K562 (cell line): ENCODE results near the gene DUSP19. TPM values are rescaled to one million over a fixed set of nuclear protein-coding genes. Genes with fewer than 3 reads are reported as not detected.

Source experiments
- BRF1 ChIP-seq: IDR thresholded peaks from 3 replicates; pipeline ENCODE4 v1.6.1; 2011; ENCODE audit warnings: borderline replicate concordance, mild to moderate bottlenecking; ENCODE audit not compliant: insufficient read length; ENCODE audit errors: extremely low read depth
- CHD2 ChIP-seq: IDR thresholded peaks from 2 replicates; pipeline ENCODE4 v1.6.1; 2011; ENCODE audit warnings: low read depth, low read length
- CREB1 ChIP-seq, 2 experiments: sonication (generic) in 1 of 2; formaldehyde crosslinking in 1 of 2; IDR thresholded peaks; 2 replicates each; pipeline versions ENCODE4 v1.6.1 to v1.8.0; 2012 to 2022; ENCODE audit warnings: inconsistent platforms in 1 of 2, mild to moderate bottlenecking in 1 of 2, missing genetic modification reagents in 1 of 2, moderate library complexity in 1 of 2
- ETV5 ChIP-seq: sonication (generic); formaldehyde crosslinking; IDR thresholded peaks from 2 replicates; pipeline ENCODE4 v1.4.0; 2020; ENCODE audit warnings: low read depth, mild to moderate bottlenecking, missing genetic modification reagents
- HDGF ChIP-seq: fragments of 450-650 bp; IDR thresholded peaks from 2 replicates; pipeline ENCODE4 v1.6.1; 2016
- MTA1 ChIP-seq: fragments of 450-650 bp; IDR thresholded peaks from 2 replicates; pipeline ENCODE4 v1.6.1; 2017; ENCODE audit warnings: borderline replicate concordance
- NFATC3 ChIP-seq: fragments of 450-650 bp; IDR thresholded peaks from 2 replicates; pipeline ENCODE4 v1.6.1; 2017; ENCODE audit warnings: mild to moderate bottlenecking
- POLR2H ChIP-seq: IDR thresholded peaks from 2 replicates; pipeline ENCODE4 v1.6.1; 2016; ENCODE audit warnings: missing genetic modification characterization, low read depth, mild to moderate bottlenecking, control low read depth, missing compliant biosample characterization, moderate library complexity
- RBFOX2 ChIP-seq: fragments of 200-400 bp; formaldehyde crosslinking; IDR thresholded peaks from 2 replicates; pipeline ENCODE4 v1.6.1; 2017; ENCODE audit warnings: low read depth, mild to moderate bottlenecking, low read length, moderate library complexity
- SIN3A ChIP-seq, 2 experiments: fragments of 150-350 bp in 1 of 2; IDR thresholded peaks; 2 replicates each; pipeline ENCODE4 v1.6.1; 2011 to 2016; ENCODE audit warnings: borderline replicate concordance in 2 of 2, low read depth in 2 of 2, low read length in 2 of 2, mild to moderate bottlenecking in 2 of 2, moderate library complexity in 2 of 2; ENCODE audit not compliant: control insufficient read depth in 1 of 2
- STAT6 ChIP-seq: sonication (generic); formaldehyde crosslinking; IDR thresholded peaks from 2 replicates; pipeline ENCODE4 v1.8.1; 2023; ENCODE audit warnings: mild to moderate bottlenecking, missing genetic modification reagents
- TAF7 ChIP-seq: fragments of 450-650 bp; IDR thresholded peaks from 2 replicates; pipeline ENCODE4 v1.6.1; 2016; ENCODE audit warnings: missing genetic modification characterization, missing compliant biosample characterization
- ZBTB12 ChIP-seq: fragments of 250-450 bp; sonication (Bioruptor Pico); IDR thresholded peaks from 2 replicates; pipeline ENCODE4 v1.4.0; 2020
- ZBTB9 ChIP-seq: fragments of 450-650 bp; formaldehyde crosslinking; IDR thresholded peaks from 2 replicates; pipeline ENCODE4 v1.4.0; 2020; ENCODE audit warnings: mild to moderate bottlenecking, moderate library complexity
- ZNF12 ChIP-seq: sonication (generic); formaldehyde crosslinking; IDR thresholded peaks from 2 replicates; pipeline ENCODE4 v1.4.0; 2020; ENCODE audit warnings: mild to moderate bottlenecking, missing genetic modification reagents
- ZNF398 ChIP-seq: fragments of 250-450 bp; sonication (Bioruptor Pico); IDR thresholded peaks from 2 replicates; pipeline ENCODE4 v1.8.0; 2021; ENCODE audit warnings: moderate library complexity, mild to moderate bottlenecking, inconsistent platforms
- polyA plus RNA-seq, 8 experiments: library from polyadenylated mRNA; depleted of rRNA in 4 of 8; stranded (reverse) in 5 of 8; unstranded in 3 of 8; fragments of >200 nt; fragmentation: Nextera tagmentation in 2 of 8; fragmentation: Illumina TruSeq in 1 of 8; extraction: Ambion mirVana in 2 of 8; extraction: Trizol in 1 of 8; gene quantifications; 2 replicates each; pipeline versions ENCODE4 v1.2.1 to v1.2.3, GENCODE V29; 2011 to 2014; ENCODE audit warnings: inconsistent platforms in 1 of 8, missing spikeins in 1 of 8
- total RNA-seq, 7 experiments: library from RNA; depleted of rRNA in 6 of 7; stranded (reverse); fragments of >200 nt in 6 of 7; fragmentation: Illumina TruSeq in 2 of 7; extraction: Trizol in 2 of 7; gene quantifications; 2 replicates each; pipeline versions ENCODE4 v1.2.1 to v1.2.3, GENCODE V29; 2011 to 2021; ENCODE audit warnings: low replicate concordance in 1 of 7

Gene DUSP19
- total and polyA plus RNA-seq, 9 of the 15 experiments (the other 6 are each of a cell fraction or from before 2014, with no cell fraction given), result 1.6 to 6.3 (median 3.1) TPM

- TF ChIP-seq STAT6 (CRISPR knock-in tag) (0 out of 2 replicates have a peak, but pooled peaks have one; percentile 73), ETV5 (CRISPR knock-in tag) (0 out of 2 replicates have a peak, but pooled peaks have one; percentile 16), HDGF (no peak), SIN3A (IDR thresholded peaks at IDR 0.05; ENCODE audit: borderline replicate concordance in 2 of 2, control insufficient read depth in 1 of 2, low read depth in 2 of 2, low read length in 2 of 2) (peak; percentile 98 to 99), NFATC3 (no peak), CHD2 (no peak; the same call in none of the 2 replicates), ZBTB9 (CRISPR knock-in tag) (no peak; the same call in 1 of the 2 replicates), ZNF12 (CRISPR knock-in tag) (peak; percentile 85), BRF1 (no peak), POLR2H (tag) (peak; percentile 83), TAF7 (tag) (peak; percentile 69), RBFOX2 (peak; percentile 95), ZBTB12 (CRISPR knock-in tag) (peak; percentile 82), MTA1 (no peak), ZNF398 (no peak), CREB1 (IDR thresholded peaks at IDR 0.05) (peak; percentile 85), CREB1 (CRISPR knock-in tag; IDR thresholded peaks at IDR 0.05) (peak; percentile 68)
Observed at GRCh38 chr2:183124222-183124956, 45.8 kb downstream of the DUSP19 start, which contains the start of gene NUP35 (continued).
